Left lung (tissue), 10 donors: ENCODE results near the gene EGFR. TPM values are rescaled to one million over a fixed set of nuclear protein-coding genes. Genes with fewer than 3 reads are reported as not detected.

Experiments
- ATAC-seq: fragments of 200-7000 bp; cut with Tn5 transposase; one replicate; pipeline ENCODE4 v1.9.1; 2020; ENCODE audit warnings: moderate library complexity
- DNase-seq, 4 donors: peaks; one replicate each; pipeline ENCODE4 v3.0.0-alpha.2; 2013 to 2020
- H3K27ac ChIP-seq, 2 donors: fragments of 200-600 bp; sonication (generic) in 1 of 2; one replicate each; pipeline versions ENCODE4 v1.5.0 to v1.8.0; 2020 to 2021
- H3K27me3 ChIP-seq, 2 donors: fragments of 200-600 bp; sonication (generic) in 1 of 2; one replicate each; pipeline versions ENCODE4 v1.5.0 to v1.8.0; 2020 to 2021
- H3K36me3 ChIP-seq, 2 donors: fragments of 200-600 bp; sonication (generic) in 1 of 2; one replicate each; pipeline versions ENCODE4 v1.5.0 to v1.8.0; 2020 to 2021
- H3K4me1 ChIP-seq, 2 donors: fragments of 200-600 bp; one replicate each; pipeline ENCODE4 v1.8.0; 2021
- H3K4me3 ChIP-seq, 2 donors: fragments of 200-600 bp; sonication (generic) in 1 of 2; one replicate each; pipeline versions ENCODE4 v1.5.0 to v1.8.0; 2020 to 2021; ENCODE audit warnings: mild to moderate bottlenecking in 1 of 2
- H3K9me3 ChIP-seq, 2 donors: fragments of 200-600 bp; sonication (generic) in 1 of 2; one replicate each; pipeline versions ENCODE4 v1.5.0 to v1.8.0; 2020 to 2021
- CTCF ChIP-seq, 2 donors: fragments of 200-600 bp; sonication (generic) in 1 of 2; IDR thresholded peaks; one replicate each; pipeline versions ENCODE4 v1.5.0 to v1.8.0; 2021; ENCODE audit warnings: antibody characterized with exemption in 2 of 2
- intact Hi-C, 2 donors: fragments of 100-400 bp; cut with DNase I; formaldehyde crosslinking; loops; one replicate each; pipeline versions ENCODE4 v1.11.2 to v1.14.2; 2022
- polyA plus RNA-seq, 6 donors: library from polyadenylated mRNA; unstranded; fragments of 120-200 nt; gene quantifications; one replicate each; pipeline ENCODE4 v1.2.1, GENCODE V29; 2013; ENCODE audit not compliant: insufficient read length in 6 of 6
- total RNA-seq, 2 donors: library from RNA; stranded (reverse); fragmentation: NEBNext Ultra II Directional; extraction: Animal tissue kit (Norgen Biotek cat#: 25700); gene quantifications; one replicate each; pipeline ENCODE4 v1.2.1, GENCODE V29; 2021
- donor health status: DM: no; HTN: yes; CAD: no.
- donor health status: DM: no; HTN: no; CAD: no.

EGFR gene
- total and polyA plus RNA-seq, 8 donors, result 48.7 to 79.3 (median 54.1) TPM

- H3K27ac ChIP-seq, result no peak overlapping the region
- ATAC-seq, result no peak
- no peak for TF ChIP-seq CTCF (IDR thresholded peaks at IDR 0.05)
- DNase-seq, result no peak
- no peaks in the 10 kb centered on the region for H3K36me3 ChIP-seq
- no peaks in the 10 kb centered on the region for H3K27me3 ChIP-seq
- no peaks in the 10 kb centered on the region for H3K4me1 ChIP-seq
- H3K9me3 ChIP-seq, result no peaks in the 10 kb centered on the region
- H3K4me3 ChIP-seq, result no peak overlapping the region
- intact Hi-C loops, result no loop called here
Measured at GRCh38 chr7:54987772-54988171, 31.0 kb upstream of the EGFR start.

GRCh38 chr7:54988516-54988915, 30.3 kb upstream of the EGFR start:
- DNase-seq, result no peak
- H3K9me3 ChIP-seq, result no peaks in the 10 kb centered on the region
- no peak for TF ChIP-seq CTCF (IDR thresholded peaks at IDR 0.05)
- H3K27me3 ChIP-seq, result no peaks in the 10 kb centered on the region
- H3K4me3 ChIP-seq, result no peak overlapping the region
- H3K27ac ChIP-seq, result no peak overlapping the region
- ATAC-seq, result no peak
- no peaks in the 10 kb centered on the region for H3K36me3 ChIP-seq
- H3K4me1 ChIP-seq, result no peaks in the 10 kb centered on the region
- intact Hi-C loops, result no loop called here

GRCh38 chr7:54989453-54990225, 29.2 kb upstream of the EGFR start:
- Histone ChIP-seq H3K27me3 (no peaks in the 10 kb centered on the region), H3K4me1 (no peaks in the 10 kb centered on the region)
- TF ChIP-seq CTCF (IDR thresholded peaks at IDR 0.05), result no peak

GRCh38 chr7:54991341-54991740, 27.5 kb upstream of the EGFR start:
- Histone ChIP-seq H3K27me3 (no peaks in the 10 kb centered on the region), H3K9me3 (no peaks in the 10 kb centered on the region), H3K4me3 (no peak overlapping the region), H3K4me1 (no peaks in the 10 kb centered on the region), H3K36me3 (no peaks in the 10 kb centered on the region), H3K27ac (no peak overlapping the region)
- no peak for TF ChIP-seq CTCF (IDR thresholded peaks at IDR 0.05)
- ATAC-seq (no peak), DNase-seq (no peak)
- intact Hi-C loops, result no loop called here

More at GRCh38 chr7:54989453-54990225, 29.2 kb upstream of the EGFR start:
- Histone ChIP-seq H3K9me3 (no peaks in the 10 kb centered on the region), H3K27ac (no peak overlapping the region), H3K36me3 (no peaks in the 10 kb centered on the region), H3K4me3 (no peak overlapping the region)
- ATAC-seq, result no peak
- DNase-seq, result no peak
- intact Hi-C loops, result no loop called here

GRCh38 chr7:54992871-54993475, 25.8 kb upstream of the EGFR start:
- Histone ChIP-seq H3K9me3 (no peaks in the 10 kb centered on the region), H3K36me3 (no peaks in the 10 kb centered on the region), H3K27me3 (no peaks in the 10 kb centered on the region), H3K4me1 (no peaks in the 10 kb centered on the region), H3K27ac (no peak overlapping the region), H3K4me3 (no peak overlapping the region)
- no peak for ATAC-seq
- intact Hi-C loops, result no loop called here
- no peak for DNase-seq
- no peak for TF ChIP-seq CTCF (IDR thresholded peaks at IDR 0.05)
